NCI-H2107 treated with DMSO at 0.1 percent for 48 hours (cell line): ENCODE results near the gene ATIC.

Experiments used
- DNase-seq: peaks from one replicate; lab custom pipeline; 2025; ENCODE audit not compliant: unreplicated experiment; lab: John Stamatoyannopoulos, UW

ATIC gene

GRCh38 chr2:215314896-215315295 is 3.0 kb downstream of the ATIC start:
- no peak for DNase-seq

- no peak for DNase-seq
These were observed 3.4 kb downstream of the ATIC start for GRCh38 chr2:215315301-215315700.

DNA sequence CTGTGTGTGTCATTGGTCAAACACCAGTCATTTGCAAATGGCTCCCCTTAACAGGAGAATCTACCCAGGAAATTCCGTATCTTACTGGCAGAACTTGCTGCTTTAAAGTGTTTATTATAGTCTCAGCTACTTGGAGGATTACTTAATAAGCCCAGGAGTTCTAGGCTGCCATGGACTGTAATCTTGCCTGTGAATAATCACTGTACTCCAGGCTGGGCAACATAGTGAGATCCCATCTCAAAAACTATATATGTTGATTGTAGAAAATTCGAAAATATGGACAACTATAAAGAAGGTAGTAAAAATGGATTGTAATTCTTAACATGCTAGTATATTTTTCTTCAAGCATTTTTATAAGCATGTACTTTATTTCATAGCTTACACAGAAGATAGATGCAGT is 4.5 kb downstream of the ATIC start:
- DNase-seq: no peak

DNA sequence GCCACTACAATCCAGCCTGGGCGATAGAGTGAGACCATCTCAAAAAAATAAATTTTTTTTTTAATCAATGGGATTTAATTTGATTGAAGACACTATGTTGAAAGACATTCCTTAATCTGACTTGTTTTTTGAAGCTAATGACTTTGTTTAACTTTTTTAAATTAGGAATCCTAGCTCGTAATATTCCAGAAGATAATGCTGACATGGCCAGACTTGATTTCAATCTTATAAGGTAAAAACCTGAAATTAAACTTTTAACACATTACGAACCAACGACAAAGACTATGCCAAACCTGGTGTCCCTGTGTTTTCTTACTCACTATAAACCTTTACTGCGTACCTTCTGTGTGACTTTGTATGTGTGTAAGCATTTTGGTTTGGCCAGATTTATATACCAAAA is 7.6 kb downstream of the ATIC start:
- DNase-seq: no peak

DNA sequence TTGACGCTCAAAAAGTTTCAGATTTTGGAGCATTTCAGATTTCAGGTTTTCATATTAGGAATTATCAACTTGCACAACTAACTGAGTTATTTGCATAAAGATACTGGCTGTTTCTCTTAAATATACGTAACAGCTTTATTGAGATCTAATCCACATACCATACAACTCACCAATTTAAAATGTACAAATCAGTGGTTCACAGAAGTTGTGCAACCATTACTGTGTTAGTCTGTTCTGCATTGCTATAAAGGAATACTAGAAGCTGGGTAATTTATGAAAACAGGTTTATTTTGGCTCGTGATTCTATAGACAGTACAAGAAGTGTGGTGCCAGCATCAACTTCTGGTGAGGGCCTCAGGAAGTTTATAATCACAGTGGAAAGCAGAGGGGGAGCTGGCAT is 8.2 kb downstream of the ATIC start:
- no peak for DNase-seq

DNA sequence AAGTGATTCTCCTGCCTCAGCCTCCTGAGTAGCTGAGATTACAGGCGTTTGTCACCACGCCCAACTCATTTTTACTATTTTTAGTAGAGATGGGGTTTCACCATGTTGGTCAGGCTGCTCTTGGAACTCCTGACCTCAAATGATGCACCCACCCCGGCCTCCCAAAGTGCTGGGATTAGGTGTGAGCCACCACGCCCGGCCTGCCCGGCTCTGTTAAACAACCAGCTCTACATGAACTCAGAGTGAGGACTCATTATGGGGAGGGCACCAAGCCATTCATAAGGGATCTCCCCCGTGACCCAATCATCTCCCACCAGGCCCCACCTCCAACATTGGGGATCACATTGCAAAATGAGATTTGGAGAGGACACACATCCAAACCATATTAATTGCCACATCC is 8.8 kb downstream of the ATIC start:
- DNase-seq: no peak

DNA sequence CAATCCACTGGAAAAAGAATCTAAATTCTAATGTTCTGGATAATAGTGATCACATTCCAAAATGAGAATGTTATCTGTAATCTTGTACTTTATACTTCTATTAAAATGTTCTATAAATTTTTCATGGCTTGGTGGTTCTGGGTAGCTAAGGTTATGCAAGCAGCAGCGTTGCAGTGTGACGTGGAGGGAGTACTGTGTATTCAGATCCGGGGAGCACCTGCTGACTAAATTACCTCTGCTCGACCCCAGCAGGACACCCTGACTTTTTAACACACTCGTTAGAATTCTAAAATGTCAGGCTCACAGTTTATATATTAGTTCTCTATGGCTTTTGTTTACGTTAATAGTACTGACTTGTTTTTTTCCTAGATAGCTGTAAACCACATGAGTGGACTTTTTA is 13.0 kb downstream of the ATIC start:
- DNase-seq: peak; percentile 92

DNA sequence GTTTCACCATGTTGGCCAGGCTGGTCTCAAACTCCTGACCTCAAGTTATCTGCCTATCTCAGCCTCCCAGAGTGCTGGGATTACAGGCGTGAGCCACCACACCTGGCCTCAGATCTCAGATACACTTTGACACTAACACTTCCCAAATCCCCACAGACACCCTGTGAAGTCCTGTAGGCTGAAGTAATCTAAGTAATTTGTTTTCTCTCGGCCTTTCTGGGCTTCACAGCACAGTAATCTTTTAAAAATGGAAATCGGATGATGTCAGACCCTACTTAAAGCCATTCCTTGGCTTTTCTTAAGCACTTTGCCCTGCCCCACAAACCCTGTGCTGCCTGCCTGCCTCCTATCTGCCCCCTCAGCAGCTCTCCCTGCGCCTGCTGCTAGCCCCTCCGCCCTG is 16.2 kb downstream of the ATIC start:
- DNase-seq: no peak

GRCh38 chr2:215332872-215333595 is 21.2 kb downstream of the ATIC start:
- DNase-seq: peak; percentile 98

- no peak for DNase-seq
These were observed 27.2 kb downstream of the ATIC start for GRCh38 chr2:215338883-215339679.

- DNase-seq: no peak
These were observed 36.0 kb downstream of the ATIC start for GRCh38 chr2:215347878-215348277.

- no peak for DNase-seq
These were observed 40.7 kb downstream of the ATIC start for GRCh38 chr2:215352602-215353001.

DNA sequence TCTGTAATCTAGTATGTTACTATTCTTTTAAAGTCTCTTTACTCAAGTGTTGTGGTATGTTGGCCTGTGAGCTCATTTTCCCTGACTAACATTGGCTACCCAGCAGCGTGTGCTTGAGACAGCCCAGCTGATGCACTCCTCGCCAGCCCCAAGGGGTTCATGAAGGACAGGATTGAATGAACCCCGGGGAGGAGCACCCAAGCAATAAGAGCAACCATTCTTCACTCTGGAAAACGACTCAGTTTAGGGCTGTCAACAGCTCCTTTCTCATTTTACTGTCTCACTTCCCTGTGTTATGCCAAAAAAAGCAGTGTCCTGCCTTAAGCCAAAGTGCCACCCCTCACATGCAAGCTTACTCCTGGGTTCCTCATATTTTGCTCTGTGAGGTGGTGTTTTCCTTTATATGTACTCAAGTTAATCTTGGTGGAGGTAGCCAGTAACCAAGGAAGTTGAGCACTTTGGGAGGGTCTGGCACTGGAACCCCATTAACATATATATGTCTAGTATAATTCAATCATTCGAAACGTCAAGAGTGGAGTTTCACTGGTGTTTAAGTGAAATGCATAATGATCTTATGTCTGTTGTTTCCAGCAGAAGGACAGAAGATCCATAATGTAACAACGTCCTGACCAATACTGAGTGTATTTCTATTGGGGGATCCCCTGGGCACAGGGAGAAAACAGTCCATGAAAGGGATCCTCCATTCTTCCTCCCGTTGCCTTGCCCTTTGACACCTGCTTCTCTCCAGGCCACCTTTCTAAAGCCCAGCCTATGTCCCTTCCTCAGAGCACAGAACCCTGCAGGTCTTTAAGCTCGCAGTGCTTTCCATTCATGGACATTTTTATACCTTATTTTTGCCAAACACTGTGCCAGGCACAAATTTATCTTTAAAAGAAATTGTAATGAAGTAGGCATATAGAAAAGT is 43.2 kb downstream of the ATIC start:
- no peak for DNase-seq

DNA sequence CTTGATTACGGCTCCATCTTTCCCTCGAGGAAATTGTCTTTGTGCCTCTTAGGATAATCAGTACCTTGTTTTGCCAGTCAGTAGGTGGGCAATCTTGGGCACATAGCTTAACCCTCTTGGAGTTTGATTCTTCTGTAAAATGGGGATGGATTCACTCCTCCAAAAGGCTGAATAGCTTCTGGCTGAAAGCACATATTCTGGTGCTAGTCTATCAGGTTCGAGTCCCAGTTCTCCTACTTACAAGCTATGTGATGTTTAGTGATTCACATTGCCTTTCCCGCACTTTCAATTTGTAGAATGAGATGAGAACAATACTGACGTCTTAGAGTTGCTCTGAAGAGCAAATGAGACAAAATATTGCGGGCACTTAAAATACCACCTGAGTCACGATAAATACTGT is 43.9 kb downstream of the ATIC start:
- DNase-seq: no peak

- DNase-seq: no peak
These were observed 44.6 kb downstream of the ATIC start for GRCh38 chr2:215356334-215356947.

DNA sequence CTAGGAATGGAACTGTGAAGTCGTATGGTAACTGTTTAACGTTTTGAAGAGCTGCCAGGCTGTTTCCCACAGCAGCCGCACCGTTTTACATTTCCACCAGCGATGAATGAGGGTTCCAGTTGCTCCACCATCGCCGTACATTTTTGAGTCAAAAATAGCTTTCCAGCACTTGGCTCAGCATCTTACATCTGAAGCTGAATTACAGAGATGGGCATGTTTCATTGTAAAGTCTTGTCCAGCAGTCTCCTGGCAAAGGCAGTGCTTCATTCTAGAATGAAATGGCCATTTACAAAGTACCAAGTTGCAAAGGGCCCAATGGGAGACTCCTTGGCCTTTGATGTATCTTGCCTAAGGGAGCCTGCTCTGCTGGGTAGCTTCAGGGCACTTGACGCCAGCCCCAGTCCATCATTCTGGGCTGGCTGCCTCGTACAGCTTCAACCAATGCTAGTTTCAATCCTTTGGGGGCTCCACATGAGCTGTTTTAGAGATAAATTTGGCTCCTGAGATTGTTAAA is 45.1 kb downstream of the ATIC start:
- DNase-seq: no peak

DNA sequence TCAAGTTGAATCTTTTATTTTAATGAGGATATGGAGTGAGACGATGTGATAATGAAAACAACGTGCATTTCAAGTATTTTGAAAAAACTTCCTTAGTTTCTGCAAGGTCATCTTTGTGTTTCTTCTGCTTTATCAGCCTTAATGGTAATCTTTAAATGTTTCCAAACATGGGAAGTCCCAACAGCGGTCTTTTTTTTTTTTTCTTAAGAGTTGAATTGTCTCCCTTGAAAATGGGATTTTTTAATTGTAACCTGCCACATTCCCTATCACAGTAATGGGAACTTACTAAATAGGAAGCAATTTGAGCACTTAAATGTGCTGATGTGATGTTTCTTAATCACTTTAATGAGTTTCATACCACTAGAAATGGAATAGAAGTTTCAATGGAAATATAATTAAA is 45.8 kb downstream of the ATIC start:
- no peak for DNase-seq

GRCh38 chr2:215358312-215358845 is 46.5 kb downstream of the ATIC start:
- DNase-seq: no peak

DNA sequence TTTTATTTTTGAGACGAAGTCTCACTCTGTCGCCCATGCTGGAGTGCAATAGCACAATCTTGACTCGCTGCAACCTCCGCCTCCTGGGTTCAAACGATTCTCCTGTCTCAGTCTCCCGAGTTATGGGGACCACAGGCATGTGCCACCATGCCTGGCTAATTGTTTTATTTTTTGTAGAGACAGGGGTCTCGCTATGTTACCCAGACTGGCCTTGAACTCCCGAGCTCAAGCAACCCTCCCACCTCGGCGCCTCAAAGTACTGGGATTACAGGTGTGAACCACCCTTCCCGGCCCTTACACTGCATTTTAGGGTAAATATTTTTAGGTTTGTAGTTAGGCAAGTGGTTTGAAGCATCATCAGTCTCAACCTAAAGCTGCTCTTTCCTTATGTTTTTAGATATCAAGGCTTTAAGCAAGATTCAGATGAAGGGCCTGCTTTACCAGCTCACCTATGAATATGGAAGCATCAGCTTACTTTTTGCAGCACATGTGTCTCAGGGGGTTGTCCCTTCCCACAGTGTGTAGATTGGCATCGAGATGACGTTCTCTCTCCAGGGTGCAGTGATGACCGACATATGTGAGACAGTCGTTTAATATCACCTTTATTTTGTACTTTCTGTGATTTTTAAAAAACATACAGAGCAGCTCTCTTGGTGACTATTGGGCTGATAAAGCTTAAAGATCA is 47.2 kb downstream of the ATIC start:
- no peak for DNase-seq

DNA sequence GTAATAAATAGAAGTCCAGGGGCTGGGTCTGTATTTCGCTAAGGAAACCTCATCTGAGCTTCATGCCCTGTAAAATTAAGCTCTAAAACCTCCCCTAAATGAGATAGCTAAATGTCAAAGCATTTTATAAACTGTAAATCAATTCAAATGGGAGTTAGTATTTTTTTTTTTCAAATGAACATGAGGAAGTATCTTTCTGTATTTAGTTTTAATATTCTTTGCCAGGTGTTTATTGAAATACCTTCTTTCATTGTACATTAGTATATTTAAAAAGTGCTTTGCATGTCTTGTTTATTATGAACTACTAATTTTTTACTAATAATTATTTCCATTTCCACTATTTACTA is 47.7 kb downstream of the ATIC start:
- DNase-seq: no peak
